Mesothelial cell of epicardium (in vitro differentiated cells): ENCODE data around the gene ANP32B. TPM values are rescaled to one million over a fixed set of nuclear protein-coding genes. Genes with fewer than 3 reads are reported as not detected.
"Not testable (repeated sequence)": the region's sequence is repeated elsewhere in the genome, so short reads cannot be mapped to it uniquely, and the experiment has no call there.

ENCODE experiments used
- DNase-seq, 2 experiments: peaks; one replicate each; pipeline ENCODE4 v3.0.0; 2021; ENCODE audit warnings: low spot score in 2 of 2; ENCODE audit not compliant: unreplicated experiment in 2 of 2
- H3K27ac Mint-ChIP-seq: 2 replicates; pipeline ENCODE4 v1.8.0; 2021; ENCODE audit warnings: mixed read lengths
- H3K27me3 Mint-ChIP-seq: 2 replicates; pipeline ENCODE4 v1.8.0; 2021; ENCODE audit warnings: low read depth, mixed read lengths
- H3K36me3 Mint-ChIP-seq: 2 replicates; pipeline ENCODE4 v1.8.0; 2021; ENCODE audit warnings: mixed read lengths
- H3K4me1 Mint-ChIP-seq: 2 replicates; pipeline ENCODE4 v1.8.0; 2021; ENCODE audit warnings: mixed read lengths
- H3K4me3 Mint-ChIP-seq: 2 replicates; pipeline ENCODE4 v1.8.0; 2021; ENCODE audit warnings: mild to moderate bottlenecking, moderate library complexity, mixed read lengths
- H3K9me3 Mint-ChIP-seq: 2 replicates; pipeline ENCODE4 v1.8.0; 2021; ENCODE audit warnings: mixed read lengths
- CTCF ChIP-seq: fragments of 200-600 bp; sonication (generic); IDR thresholded peaks from one replicate; pipeline ENCODE4 v1.5.0; 2021; ENCODE audit warnings: antibody characterized with exemption; ENCODE audit not compliant: unreplicated experiment
- total RNA-seq: library from RNA; stranded (reverse); gene quantifications from 3 replicates; pipeline ENCODE4 v1.2.1, GENCODE V29; 2021

ANP32B gene
- total RNA-seq, 1 donor from 2014 or later = 137 TPM

- DNase-seq = no peak
- Mint-ChIP-seq H3K36me3 (peaks cover 19% of the 10 kb centered on the region), H3K27ac (peak overlapping the region; percentile 22), H3K4me1 (peaks cover 10% of the 10 kb centered on the region), H3K27me3 (no peaks in the 10 kb centered on the region), H3K4me3 (no peak overlapping the region), H3K9me3 (no peaks in the 10 kb centered on the region)
- no peak for TF ChIP-seq CTCF
Observed at GRCh38 chr9:97994703-97995102, 11.6 kb downstream of the ANP32B start.

GRCh38 chr9:97996676-97997075, 13.5 kb downstream of the ANP32B start:
- peaks cover 24% of the 10 kb centered on the region for H3K36me3 Mint-ChIP-seq
- not testable (repeated sequence) for H3K9me3 Mint-ChIP-seq, H3K4me3 Mint-ChIP-seq, H3K27me3 Mint-ChIP-seq, H3K27ac Mint-ChIP-seq, DNase-seq, H3K4me1 Mint-ChIP-seq

- H3K9me3 Mint-ChIP-seq = no peaks in the 10 kb centered on the region
- peaks cover 24% of the 10 kb centered on the region for H3K36me3 Mint-ChIP-seq
- no peak for TF ChIP-seq CTCF
- no peak for DNase-seq
- no peaks in the 10 kb centered on the region for H3K4me1 Mint-ChIP-seq
- no peaks in the 10 kb centered on the region for H3K27me3 Mint-ChIP-seq
- no peak overlapping the region for H3K27ac Mint-ChIP-seq
- no peak overlapping the region for H3K4me3 Mint-ChIP-seq
Observed at GRCh38 chr9:97997330-97998276, 14.5 kb downstream of the ANP32B start.

- no peak for TF ChIP-seq CTCF
- H3K9me3 Mint-ChIP-seq = no peaks in the 10 kb centered on the region
- H3K4me3 Mint-ChIP-seq = no peak overlapping the region
- peaks cover 40% of the 10 kb centered on the region for H3K36me3 Mint-ChIP-seq
- H3K4me1 Mint-ChIP-seq = no peaks in the 10 kb centered on the region
- DNase-seq = no peak
- H3K27ac Mint-ChIP-seq = no peak overlapping the region
- no peaks in the 10 kb centered on the region for H3K27me3 Mint-ChIP-seq
Observed at GRCh38 chr9:98002808-98003207, 19.7 kb downstream of the ANP32B start.

- TF ChIP-seq CTCF = no peak
- Mint-ChIP-seq H3K4me1 (no peaks in the 10 kb centered on the region), H3K27ac (no peak overlapping the region), H3K36me3 (peaks cover 43% of the 10 kb centered on the region), H3K27me3 (no peaks in the 10 kb centered on the region), H3K9me3 (no peaks in the 10 kb centered on the region), H3K4me3 (no peak overlapping the region)
- DNase-seq = no peak
Observed at GRCh38 chr9:98006127-98006796, 23.1 kb downstream of the ANP32B start.

- Mint-ChIP-seq H3K27me3 (no peaks in the 10 kb centered on the region), H3K27ac (no peak overlapping the region), H3K9me3 (no peaks in the 10 kb centered on the region), H3K4me3 (no peak overlapping the region), H3K4me1 (no peaks in the 10 kb centered on the region), H3K36me3 (peaks cover 52% of the 10 kb centered on the region)
- TF ChIP-seq CTCF = no peak
- DNase-seq = no peak
Observed at GRCh38 chr9:98007251-98007928, 24.2 kb downstream of the ANP32B start.
